ENCODE results near the gene LEFTY1. TPM values are rescaled to one million over a fixed set of nuclear protein-coding genes. Genes with fewer than 3 reads are reported as not detected.

LEFTY1 gene
- total and polyA plus RNA-seq, 2 of the 13 experiments (the other 11 are each of a cell fraction or from before 2014, with no cell fraction given): 0.29 to 0.79 TPM

DNA sequence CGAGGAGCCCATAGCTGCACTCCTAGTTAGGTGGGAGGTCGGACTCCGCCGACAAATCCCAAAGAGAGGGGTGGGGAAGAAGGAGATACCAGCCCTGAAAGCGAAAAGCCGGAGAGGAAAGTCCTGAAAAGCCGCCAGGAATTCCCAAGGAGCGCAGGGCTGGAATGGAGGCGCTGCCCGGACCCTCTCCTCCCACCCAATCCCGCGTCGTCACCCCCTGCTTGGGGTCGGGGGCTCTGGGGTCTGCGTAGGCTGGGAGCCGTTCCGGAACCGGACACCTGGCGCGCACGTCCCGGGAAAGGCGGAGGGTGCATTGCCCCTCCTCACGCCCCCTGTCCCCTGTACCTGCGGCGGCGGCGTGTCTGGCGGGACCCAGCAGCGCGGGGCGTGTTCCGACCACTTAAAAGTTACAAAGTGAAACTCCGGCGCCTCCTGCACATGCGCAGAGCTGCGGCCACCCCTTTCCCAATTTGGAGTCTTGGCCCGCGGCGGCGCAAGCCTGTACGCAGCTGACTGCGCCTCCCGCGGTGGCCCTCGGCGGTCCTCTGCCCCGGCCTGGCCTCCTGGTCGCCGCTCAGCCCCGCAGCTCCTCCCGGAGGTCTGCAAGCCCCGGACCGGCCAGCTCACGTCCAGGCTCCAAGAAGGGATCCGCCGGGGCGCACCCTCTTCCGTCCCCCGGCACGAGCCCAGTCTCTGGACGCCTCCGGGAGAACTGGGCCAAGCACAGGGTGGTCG is 6.8 kb downstream of the LEFTY1 start, which contains the start of gene TMEM63A (continued):
- TF ChIP-seq ZNF674 (CRISPR knock-in tag; IDR thresholded peaks at IDR 0.05; ENCODE audit: low read depth) (peak; percentile 70; the same call in 1 of the 2 replicates), BATF2 (CRISPR knock-in tag; IDR thresholded peaks at IDR 0.05) (no peak), SPEN (CRISPR knock-in tag; IDR thresholded peaks at IDR 0.05; ENCODE audit: low read depth) (peak; percentile 65), ZBED4 (CRISPR knock-in tag; IDR thresholded peaks at IDR 0.05; ENCODE audit: borderline replicate concordance) (peak; percentile 46; the same call in 1 of the 2 replicates), RBFOX2 (IDR thresholded peaks at IDR 0.05; ENCODE audit: low read depth, low read length) (peak; percentile 82), ZNF30 (CRISPR knock-in tag; IDR thresholded peaks at IDR 0.05) (no peak), ATF7-NPFF (CRISPR knock-in tag; IDR thresholded peaks at IDR 0.05; ENCODE audit: low read depth) (no peak), ERF (CRISPR knock-in tag; IDR thresholded peaks at IDR 0.05) (peak; percentile 24; the same call in 1 of the 2 replicates), FOXA1 (IDR thresholded peaks at IDR 0.05) (no peak), FOXA1 (CRISPR knock-in tag; IDR thresholded peaks at IDR 0.05) (no peak), ZNF12 (CRISPR knock-in tag; IDR thresholded peaks at IDR 0.05) (no peak), ZNF333 (CRISPR knock-in tag; IDR thresholded peaks at IDR 0.05; ENCODE audit: borderline replicate concordance) (peak; percentile 50; the same call in 1 of the 2 replicates), ZNF205 (CRISPR knock-in tag; IDR thresholded peaks at IDR 0.05) (no peak; the same call in 1 of the 2 replicates)
- TF ChIP-seq, protein P1, sequence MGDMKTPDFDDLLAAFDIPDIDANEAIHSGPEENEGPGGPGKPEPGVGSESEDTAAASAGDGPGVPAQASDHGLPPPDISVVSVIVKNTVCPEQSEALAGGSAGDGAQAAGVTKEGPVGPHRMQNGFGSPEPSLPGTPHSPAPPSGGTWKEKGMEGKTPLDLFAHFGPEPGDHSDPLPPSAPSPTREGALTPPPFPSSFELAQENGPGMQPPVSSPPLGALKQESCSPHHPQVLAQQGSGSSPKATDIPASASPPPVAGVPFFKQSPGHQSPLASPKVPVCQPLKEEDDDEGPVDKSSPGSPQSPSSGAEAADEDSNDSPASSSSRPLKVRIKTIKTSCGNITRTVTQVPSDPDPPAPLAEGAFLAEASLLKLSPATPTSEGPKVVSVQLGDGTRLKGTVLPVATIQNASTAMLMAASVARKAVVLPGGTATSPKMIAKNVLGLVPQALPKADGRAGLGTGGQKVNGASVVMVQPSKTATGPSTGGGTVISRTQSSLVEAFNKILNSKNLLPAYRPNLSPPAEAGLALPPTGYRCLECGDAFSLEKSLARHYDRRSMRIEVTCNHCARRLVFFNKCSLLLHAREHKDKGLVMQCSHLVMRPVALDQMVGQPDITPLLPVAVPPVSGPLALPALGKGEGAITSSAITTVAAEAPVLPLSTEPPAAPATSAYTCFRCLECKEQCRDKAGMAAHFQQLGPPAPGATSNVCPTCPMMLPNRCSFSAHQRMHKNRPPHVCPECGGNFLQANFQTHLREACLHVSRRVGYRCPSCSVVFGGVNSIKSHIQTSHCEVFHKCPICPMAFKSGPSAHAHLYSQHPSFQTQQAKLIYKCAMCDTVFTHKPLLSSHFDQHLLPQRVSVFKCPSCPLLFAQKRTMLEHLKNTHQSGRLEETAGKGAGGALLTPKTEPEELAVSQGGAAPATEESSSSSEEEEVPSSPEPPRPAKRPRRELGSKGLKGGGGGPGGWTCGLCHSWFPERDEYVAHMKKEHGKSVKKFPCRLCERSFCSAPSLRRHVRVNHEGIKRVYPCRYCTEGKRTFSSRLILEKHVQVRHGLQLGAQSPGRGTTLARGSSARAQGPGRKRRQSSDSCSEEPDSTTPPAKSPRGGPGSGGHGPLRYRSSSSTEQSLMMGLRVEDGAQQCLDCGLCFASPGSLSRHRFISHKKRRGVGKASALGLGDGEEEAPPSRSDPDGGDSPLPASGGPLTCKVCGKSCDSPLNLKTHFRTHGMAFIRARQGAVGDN (CRISPR knock-in tag; IDR thresholded peaks at IDR 0.05): peak; percentile 88
- TF ChIP-seq, protein P2, sequence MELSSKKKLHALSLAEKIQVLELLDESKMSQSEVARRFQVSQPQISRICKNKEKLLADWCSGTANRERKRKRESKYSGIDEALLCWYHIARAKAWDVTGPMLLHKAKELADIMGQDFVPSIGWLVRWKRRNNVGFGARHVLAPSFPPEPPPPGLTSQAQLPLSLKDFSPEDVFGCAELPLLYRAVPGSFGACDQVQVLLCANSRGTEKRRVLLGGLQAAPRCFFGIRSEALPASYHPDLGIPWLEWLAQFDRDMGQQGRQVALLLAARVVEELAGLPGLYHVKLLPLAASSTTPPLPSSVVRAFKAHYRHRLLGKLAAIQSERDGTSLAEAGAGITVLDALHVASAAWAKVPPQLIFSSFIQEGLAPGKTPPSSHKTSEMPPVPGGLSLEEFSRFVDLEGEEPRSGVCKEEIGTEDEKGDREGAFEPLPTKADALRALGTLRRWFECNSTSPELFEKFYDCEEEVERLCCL (CRISPR knock-in tag; IDR thresholded peaks at IDR 0.05; ENCODE audit: borderline replicate concordance): no peak
- TF ChIP-seq, protein P3, sequence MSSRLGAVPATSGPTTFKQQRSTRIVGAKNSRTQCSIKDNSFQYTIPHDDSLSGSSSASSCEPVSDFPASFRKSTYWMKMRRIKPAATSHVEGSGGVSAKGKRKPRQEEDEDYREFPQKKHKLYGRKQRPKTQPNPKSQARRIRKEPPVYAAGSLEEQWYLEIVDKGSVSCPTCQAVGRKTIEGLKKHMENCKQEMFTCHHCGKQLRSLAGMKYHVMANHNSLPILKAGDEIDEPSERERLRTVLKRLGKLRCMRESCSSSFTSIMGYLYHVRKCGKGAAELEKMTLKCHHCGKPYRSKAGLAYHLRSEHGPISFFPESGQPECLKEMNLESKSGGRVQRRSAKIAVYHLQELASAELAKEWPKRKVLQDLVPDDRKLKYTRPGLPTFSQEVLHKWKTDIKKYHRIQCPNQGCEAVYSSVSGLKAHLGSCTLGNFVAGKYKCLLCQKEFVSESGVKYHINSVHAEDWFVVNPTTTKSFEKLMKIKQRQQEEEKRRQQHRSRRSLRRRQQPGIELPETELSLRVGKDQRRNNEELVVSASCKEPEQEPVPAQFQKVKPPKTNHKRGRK (CRISPR knock-in tag; IDR thresholded peaks at IDR 0.05): no peak
